Liver (tissue), 9 donors: Measurements from ENCODE around the gene TBC1D16. TPM values are rescaled to one million over a fixed set of nuclear protein-coding genes. Genes with fewer than 3 reads are reported as not detected.
A peak's percentile ranks its signal among the peaks of the same experiment; 100 is the strongest.

Experiments used
- DNase-seq: peaks from one replicate; pipeline ENCODE4 v3.0.0-alpha.2; 2017; ENCODE audit warnings: low spot score
- H3K27ac ChIP-seq, 2 donors: one replicate each; pipeline ENCODE4 v1.7.0; 2013; ENCODE audit warnings: inconsistent platforms in 2 of 2, low read length in 2 of 2, control low read depth in 1 of 2, low read depth in 1 of 2, mild to moderate bottlenecking in 1 of 2
- H3K27me3 ChIP-seq, 4 donors: one replicate each; pipeline versions ENCODE4 v1.6.1 to v1.7.0; 2013; ENCODE audit warnings: low read length in 3 of 4, inconsistent platforms in 1 of 4, mild to moderate bottlenecking in 1 of 4, moderate library complexity in 1 of 4; ENCODE audit not compliant: control insufficient read depth in 4 of 4, insufficient read depth in 4 of 4
- H3K36me3 ChIP-seq, 4 donors: one replicate each; pipeline versions ENCODE4 v1.6.1 to v1.7.0; 2013; ENCODE audit warnings: low read length in 3 of 4, mild to moderate bottlenecking in 3 of 4, low read depth in 1 of 4, moderate library complexity in 1 of 4; ENCODE audit not compliant: control insufficient read depth in 4 of 4, insufficient read depth in 3 of 4
- H3K4me1 ChIP-seq, 4 donors: one replicate each; pipeline versions ENCODE4 v1.6.1 to v1.7.0; 2013; ENCODE audit warnings: low read length in 3 of 4, mild to moderate bottlenecking in 3 of 4, moderate library complexity in 1 of 4; ENCODE audit not compliant: control insufficient read depth in 4 of 4, insufficient read depth in 4 of 4
- H3K4me3 ChIP-seq, 3 donors: one replicate each; pipeline versions ENCODE4 v1.6.1 to v1.7.0; 2013; ENCODE audit warnings: low read length in 3 of 3, control low read depth in 1 of 3, low read depth in 1 of 3, mild to moderate bottlenecking in 1 of 3
- H3K9ac ChIP-seq, 2 donors: one replicate each; pipeline ENCODE4 v1.7.0; 2013; ENCODE audit warnings: low read length in 2 of 2, mild to moderate bottlenecking in 2 of 2, moderate library complexity in 2 of 2, control low read depth in 1 of 2, low read depth in 1 of 2
- H3K9me3 ChIP-seq, 4 donors: one replicate each; pipeline versions ENCODE4 v1.6.1 to v1.7.0; 2013; ENCODE audit warnings: low read length in 3 of 4; ENCODE audit not compliant: control insufficient read depth in 4 of 4
- ATF3 ChIP-seq: IDR thresholded peaks from 2 replicates; pipeline ENCODE4 v1.6.1; 2016; ENCODE audit warnings: antibody characterized with exemption
- CTCF ChIP-seq: fragments of 150-350 bp; IDR thresholded peaks from 2 replicates; pipeline ENCODE4 v1.5.1; 2017; ENCODE audit warnings: improper control_type of control experiment, low read depth, low read length; ENCODE audit not compliant: missing input control
- EGR1 ChIP-seq, 2 donors: IDR thresholded peaks; 2 replicates each; pipeline ENCODE4 v1.6.1; 2016 to 2018; ENCODE audit warnings: antibody characterized with exemption in 2 of 2, low read depth in 2 of 2
- FOXA1 ChIP-seq: IDR thresholded peaks from 2 replicates; pipeline ENCODE4 v1.6.1; 2016; ENCODE audit warnings: antibody characterized with exemption
- FOXA2 ChIP-seq: IDR thresholded peaks from 2 replicates; pipeline ENCODE4 v1.6.1; 2016; ENCODE audit warnings: antibody characterized with exemption
- HNF4A ChIP-seq, 2 donors: conservative IDR thresholded peaks; 2 replicates each; pipeline ENCODE4 v1.6.1; 2016; ENCODE audit warnings: antibody characterized with exemption in 2 of 2, mild to moderate bottlenecking in 2 of 2
- MAX ChIP-seq: IDR thresholded peaks from 2 replicates; pipeline ENCODE4 v1.6.1; 2016; ENCODE audit warnings: antibody characterized with exemption
- NR2F2 ChIP-seq: IDR thresholded peaks from 2 replicates; pipeline ENCODE4 v1.6.1; 2016; ENCODE audit warnings: antibody characterized with exemption
- RAD21 ChIP-seq, 2 donors: IDR thresholded peaks; 2 replicates each; pipeline ENCODE4 v1.6.1; 2016; ENCODE audit warnings: antibody characterized with exemption in 2 of 2, mild to moderate bottlenecking in 2 of 2
- REST ChIP-seq: IDR thresholded peaks from 2 replicates; pipeline ENCODE4 v1.6.1; 2016; ENCODE audit warnings: antibody characterized with exemption, mild to moderate bottlenecking
- SP1 ChIP-seq: IDR thresholded peaks from 2 replicates; pipeline ENCODE4 v1.6.1; 2018; ENCODE audit warnings: antibody characterized with exemption, mild to moderate bottlenecking
- YY1 ChIP-seq: IDR thresholded peaks from 2 replicates; pipeline ENCODE4 v1.6.1; 2016; ENCODE audit warnings: antibody characterized with exemption, mild to moderate bottlenecking
- ZBTB33 ChIP-seq: IDR thresholded peaks from 2 replicates; pipeline ENCODE4 v1.6.1; 2016; ENCODE audit warnings: antibody characterized with exemption
- WGBS: extraction: QIAGEN DNeasy Blood & Tissue Kit; methylation state at CpG from one replicate; pipeline ENCODE4 v1.1.7; 2013; 5-methylcytosine and 5-hydroxymethylcytosine counted together
- polyA plus RNA-seq, 2 donors: library from polyadenylated mRNA; stranded (reverse) in 1 of 2; unstranded in 1 of 2; fragments of 200-250 nt in 1 of 2; fragments of >200 nt in 1 of 2; fragmentation: Nextera tagmentation in 1 of 2; extraction: Ambion mirVana in 1 of 2; gene quantifications; one replicate each; pipeline versions ENCODE4 v1.2.1 to v1.2.3, GENCODE V29; 2013 to 2015
- total RNA-seq, 2 donors: library from RNA; depleted of rRNA; stranded (reverse); fragments of >200 nt; gene quantifications; one replicate each; pipeline ENCODE4 v1.2.3, GENCODE V29; 2014
- donor health status: healthy.
- donor health status: healthy.
- donor health status: healthy.
- donor health status: healthy.
- donor health status: healthy.

TBC1D16 gene
- total and polyA plus RNA-seq, 4 donors = 3.4 to 29.5 (median 4.7) TPM

- TF ChIP-seq REST = peak; percentile 48
- TF ChIP-seq SP1 = peak; percentile 26
- TF ChIP-seq EGR1 (IDR thresholded peaks at IDR 0.05; ENCODE audit: low read depth in 2 of 2) = no peak
- peak; percentile 4 to 35 for TF ChIP-seq RAD21 (IDR thresholded peaks at IDR 0.05)
Measured at GRCh38 chr17:80035937-80036714, 454 bp upstream of the TBC1D16 start, which contains the start of gene CCDC40 (continued).

- H3K4me3 ChIP-seq = peak overlapping the region; percentile 71 to 93 (median 76)
- H3K9ac ChIP-seq = peak overlapping the region; percentile 58 to 84
- H3K36me3 ChIP-seq = no peaks in the 10 kb centered on the region
- peak overlapping the region; percentile 77 to 84 for H3K27ac ChIP-seq
- 2% methylated on average over 55 of the region's 55 CpGs for WGBS
- peaks cover 9 to 38% (median 25%) of the 10 kb centered on the region in 4 donors for H3K4me1 ChIP-seq
- no peaks in the 10 kb centered on the region for H3K9me3 ChIP-seq
- no peak for DNase-seq
- peak; percentile 29 to 39 for TF ChIP-seq RAD21 (IDR thresholded peaks at IDR 0.05)
- no peak for TF ChIP-seq ZBTB33
- no peaks in the 10 kb centered on the region for H3K27me3 ChIP-seq
Measured at GRCh38 chr17:80034791-80035686, 633 bp downstream of the TBC1D16 start.

- Histone ChIP-seq H3K9me3 (no peaks in the 10 kb centered on the region), H3K9ac (no peak overlapping the region), H3K4me3 (no peak overlapping the region), H3K27me3 (no peaks in the 10 kb centered on the region), H3K27ac (no peak overlapping the region), H3K4me1 (peaks cover 13 to 50% (median 34%) of the 10 kb centered on the region in 4 donors), H3K36me3 (no peaks in the 10 kb centered on the region)
- no peak for DNase-seq
- WGBS = 94% methylated on average over 4 of the region's 4 CpGs
- no peak for TF ChIP-seq ATF3
- TF ChIP-seq CTCF = no peak
- no peak for TF ChIP-seq MAX
- no peak for TF ChIP-seq YY1
- no peak for TF ChIP-seq FOXA1
- TF ChIP-seq HNF4A (conservative IDR thresholded peaks at IDR 0.05) = no peak
- TF ChIP-seq SP1 = no peak
- TF ChIP-seq NR2F2 = no peak
- TF ChIP-seq FOXA2 = no peak
- no peak for TF ChIP-seq ZBTB33
Measured at GRCh38 chr17:80033840-80034239, 1.8 kb downstream of the TBC1D16 start.
